Stomach (tissue), 9 donors: ENCODE data around the gene TIGD3. TPM values are rescaled to one million over a fixed set of nuclear protein-coding genes. Genes with fewer than 3 reads are reported as not detected.

Source experiments
- DNase-seq, 2 donors: peaks; one replicate each; pipeline versions ENCODE4 v3.0.0 to v3.0.0-alpha.2; 2013 to 2019
- H3K27ac ChIP-seq, 5 donors: fragments of 200-600 bp in 4 of 5; sonication (generic) in 4 of 5; one replicate each; pipeline ENCODE4 v1.5.1; 2013 to 2019; ENCODE audit warnings: mild to moderate bottlenecking in 1 of 5, moderate library complexity in 1 of 5
- H3K27me3 ChIP-seq, 3 donors: fragments of 200-600 bp; sonication (generic); one replicate each; pipeline ENCODE4 v1.5.1; 2017 to 2019; ENCODE audit warnings: mixed run types in 1 of 3
- H3K36me3 ChIP-seq, 4 donors: fragments of 200-600 bp; sonication (generic); 1 replicate in 3 of 4; 2 replicates in 1 of 4; pipeline ENCODE4 v1.5.1; 2016 to 2019
- H3K4me1 ChIP-seq, 4 donors: fragments of 200-600 bp; sonication (generic); one replicate each; pipeline ENCODE4 v1.5.1; 2016 to 2019
- H3K4me3 ChIP-seq, 4 donors: fragments of 200-600 bp; sonication (generic) in 3 of 4; one replicate each; pipeline ENCODE4 v1.5.1; 2016 to 2019; ENCODE audit warnings: mild to moderate bottlenecking in 1 of 4
- H3K9me3 ChIP-seq, 4 donors: fragments of 200-600 bp; sonication (generic); one replicate each; pipeline ENCODE4 v1.5.1; 2016 to 2019
- EP300 ChIP-seq: sonication (generic); formaldehyde crosslinking; IDR thresholded peaks from one replicate; pipeline ENCODE4 v1.6.1; 2017; ENCODE audit warnings: antibody characterized with exemption
- POLR2A ChIP-seq, 4 donors: fragments of 450-650 bp; IDR thresholded peaks; one replicate each; pipeline ENCODE4 v1.6.1; 2016; ENCODE audit warnings: antibody characterized with exemption in 4 of 4, control low read depth in 2 of 4, mild to moderate bottlenecking in 1 of 4, moderate library complexity in 1 of 4
- POLR2AphosphoS5 ChIP-seq, 3 donors: sonication (generic); formaldehyde crosslinking; IDR thresholded peaks; one replicate each; pipeline ENCODE4 v1.6.1; 2016; ENCODE audit warnings: antibody characterized with exemption in 3 of 3
- WGBS, 5 donors: extraction: QIAGEN DNeasy Blood & Tissue Kit in 3 of 5; methylation state at CpG; one replicate each; pipeline versions ENCODE4 v1.1.5 to v1.1.7; 2013 to 2018; 5-methylcytosine and 5-hydroxymethylcytosine counted together
- intact Hi-C: fragments of 100-400 bp; cut with DNase I; formaldehyde crosslinking; loops from one replicate; pipeline ENCODE4 v1.15.1; 2023; ENCODE audit warnings: low total_unique reads
- polyA plus RNA-seq, 3 donors: library from polyadenylated mRNA; stranded (reverse); fragments of 200-250 nt; gene quantifications; one replicate each; pipeline ENCODE4 v1.2.3, GENCODE V29; 2013
- total RNA-seq, 5 donors: library from RNA; depleted of rRNA; stranded (reverse); fragments of >200 nt; gene quantifications; one replicate each; pipeline versions ENCODE4 v1.1.0 to v1.2.3, GENCODE V29; 2014 to 2016
- TF ChIP-seq, protein P1 (sequence below), 7 experiments: fragments of 450-650 bp in 4 of 7; fragments of 200-600 bp in 3 of 7; sonication (generic) in 3 of 7; IDR thresholded peaks; one replicate each; pipeline ENCODE4 v1.5.1; 2016 to 2019; ENCODE audit warnings: antibody characterized with exemption in 7 of 7, control low read depth in 2 of 7, mild to moderate bottlenecking in 1 of 7
- donor health status: healthy with polysubstance abuse.
- donor health status: Bipolar disorder and iron deficiency.
- donor health status: healthy.

The TIGD3 gene
- total and polyA plus RNA-seq, 8 donors, result 0.25 to 4.5 (median 0.44) TPM; not detected in 5

DNA sequence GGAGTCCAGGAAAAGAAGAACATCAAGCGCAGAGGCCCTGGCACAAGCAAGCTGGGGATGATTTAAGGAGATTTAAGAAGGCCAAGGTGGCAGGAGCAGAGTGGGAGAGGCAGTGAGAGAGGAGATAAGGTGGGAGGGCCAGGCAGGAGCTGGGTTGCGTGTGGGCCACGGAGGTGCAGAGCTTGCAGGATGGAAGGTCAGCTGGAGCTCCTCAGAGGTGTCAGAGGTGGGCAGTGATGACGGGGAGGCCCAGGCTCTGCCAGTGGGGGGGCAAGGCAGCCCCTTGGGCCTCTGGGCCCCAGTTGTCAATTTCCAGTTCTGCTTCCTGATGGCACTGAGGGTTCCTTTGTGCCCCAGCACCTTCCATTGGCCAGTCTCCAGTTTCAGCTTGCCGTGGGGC, 38.3 kb downstream of the TIGD3 start:
- DNase-seq, result no peak
- no peak overlapping the region for H3K4me3 ChIP-seq
- TF ChIP-seq, protein P1, sequence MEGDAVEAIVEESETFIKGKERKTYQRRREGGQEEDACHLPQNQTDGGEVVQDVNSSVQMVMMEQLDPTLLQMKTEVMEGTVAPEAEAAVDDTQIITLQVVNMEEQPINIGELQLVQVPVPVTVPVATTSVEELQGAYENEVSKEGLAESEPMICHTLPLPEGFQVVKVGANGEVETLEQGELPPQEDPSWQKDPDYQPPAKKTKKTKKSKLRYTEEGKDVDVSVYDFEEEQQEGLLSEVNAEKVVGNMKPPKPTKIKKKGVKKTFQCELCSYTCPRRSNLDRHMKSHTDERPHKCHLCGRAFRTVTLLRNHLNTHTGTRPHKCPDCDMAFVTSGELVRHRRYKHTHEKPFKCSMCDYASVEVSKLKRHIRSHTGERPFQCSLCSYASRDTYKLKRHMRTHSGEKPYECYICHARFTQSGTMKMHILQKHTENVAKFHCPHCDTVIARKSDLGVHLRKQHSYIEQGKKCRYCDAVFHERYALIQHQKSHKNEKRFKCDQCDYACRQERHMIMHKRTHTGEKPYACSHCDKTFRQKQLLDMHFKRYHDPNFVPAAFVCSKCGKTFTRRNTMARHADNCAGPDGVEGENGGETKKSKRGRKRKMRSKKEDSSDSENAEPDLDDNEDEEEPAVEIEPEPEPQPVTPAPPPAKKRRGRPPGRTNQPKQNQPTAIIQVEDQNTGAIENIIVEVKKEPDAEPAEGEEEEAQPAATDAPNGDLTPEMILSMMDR (IDR thresholded peaks at IDR 0.05), result no peak
- TF ChIP-seq POLR2AphosphoS5 (IDR thresholded peaks at IDR 0.05) (no peak), EP300 (no peak), POLR2A (IDR thresholded peaks at IDR 0.05) (no peak)
- intact Hi-C loops, result no loop called here
- no peaks in the 10 kb centered on the region for H3K27me3 ChIP-seq
- H3K36me3 ChIP-seq, result peaks cover 40 to 91% (median 85%) of the 10 kb centered on the region in 4 donors
- 83 to 90% (median 87%) methylated on average over 5 of the region's 5 CpGs for WGBS, 5 donors
- no peaks in the 10 kb centered on the region for H3K9me3 ChIP-seq
- H3K4me1 ChIP-seq, result peaks cover 30 to 46% (median 39%) of the 10 kb centered on the region in 4 donors
- H3K27ac ChIP-seq, result no peak overlapping the region

DNA sequence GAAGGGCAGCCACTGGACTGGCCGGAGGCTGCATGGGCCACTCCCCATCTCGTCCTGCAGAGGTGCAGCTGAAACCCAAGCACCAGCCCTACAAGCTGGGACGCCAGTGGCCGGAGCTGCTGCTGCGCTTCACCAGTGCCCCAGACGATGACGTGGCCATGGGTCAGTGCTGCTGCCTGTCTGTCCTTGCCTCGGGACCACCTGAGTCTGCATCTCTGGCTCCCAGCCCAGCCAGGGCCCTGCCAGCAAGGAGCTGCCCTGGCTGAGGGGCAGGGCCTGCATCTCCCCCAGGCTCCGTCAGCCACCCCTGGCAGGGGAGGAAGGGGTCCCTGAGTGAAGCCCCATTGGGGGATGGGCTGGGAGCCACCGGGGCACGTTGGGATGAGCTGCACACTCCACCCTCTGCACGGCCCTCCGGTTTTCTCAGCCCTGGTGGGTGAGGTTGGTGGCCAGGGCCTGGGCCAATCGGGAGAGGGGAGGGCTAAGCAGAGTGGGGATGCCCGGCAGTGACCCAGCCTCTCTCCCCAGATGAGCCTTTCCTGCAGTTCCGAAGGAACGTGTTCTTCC, 39.0 kb downstream of the TIGD3 start:
- WGBS, 5 donors, result 87 to 93% (median 90%) methylated on average over 3 to 17 of the region's 17 CpGs
- TF ChIP-seq EP300, result no peak
- TF ChIP-seq POLR2AphosphoS5 (IDR thresholded peaks at IDR 0.05), result no peak
- no peak for TF ChIP-seq POLR2A (IDR thresholded peaks at IDR 0.05)
- TF ChIP-seq, protein P1 (IDR thresholded peaks at IDR 0.05), result no peak
- intact Hi-C loops, result no loop called here

DNA sequence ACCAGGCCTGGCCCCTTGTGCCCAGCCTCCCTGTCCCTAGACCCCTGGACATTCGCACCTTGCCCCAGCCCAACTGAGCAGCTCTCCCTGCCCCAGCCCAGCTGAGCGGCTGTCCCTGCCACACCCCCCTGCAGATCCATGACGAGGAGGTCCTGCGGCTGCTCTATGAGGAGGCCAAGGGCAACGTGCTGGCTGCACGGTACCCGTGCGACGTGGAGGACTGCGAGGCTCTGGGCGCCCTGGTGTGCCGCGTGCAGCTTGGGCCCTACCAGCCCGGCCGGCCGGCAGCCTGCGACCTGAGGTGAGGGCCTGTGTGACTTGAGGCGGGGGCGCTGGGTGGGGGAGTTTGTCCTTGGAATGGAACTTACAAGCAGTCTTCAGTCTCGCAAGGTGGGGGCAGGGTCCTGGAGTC, 39.6 kb downstream of the TIGD3 start:
- DNase-seq, result no peak

More for the DNA sequence above, 39.0 kb downstream of the TIGD3 start:
- peaks cover 45 to 97% (median 91%) of the 10 kb centered on the region in 4 donors for H3K36me3 ChIP-seq
- no peaks in the 10 kb centered on the region for H3K9me3 ChIP-seq
- no peaks in the 10 kb centered on the region for H3K27me3 ChIP-seq
- H3K4me3 ChIP-seq, result no peak overlapping the region
- no peak overlapping the region for H3K27ac ChIP-seq
- DNase-seq, result no peak
- H3K4me1 ChIP-seq, result peaks cover 24 to 39% (median 32%) of the 10 kb centered on the region in 4 donors

DNA sequence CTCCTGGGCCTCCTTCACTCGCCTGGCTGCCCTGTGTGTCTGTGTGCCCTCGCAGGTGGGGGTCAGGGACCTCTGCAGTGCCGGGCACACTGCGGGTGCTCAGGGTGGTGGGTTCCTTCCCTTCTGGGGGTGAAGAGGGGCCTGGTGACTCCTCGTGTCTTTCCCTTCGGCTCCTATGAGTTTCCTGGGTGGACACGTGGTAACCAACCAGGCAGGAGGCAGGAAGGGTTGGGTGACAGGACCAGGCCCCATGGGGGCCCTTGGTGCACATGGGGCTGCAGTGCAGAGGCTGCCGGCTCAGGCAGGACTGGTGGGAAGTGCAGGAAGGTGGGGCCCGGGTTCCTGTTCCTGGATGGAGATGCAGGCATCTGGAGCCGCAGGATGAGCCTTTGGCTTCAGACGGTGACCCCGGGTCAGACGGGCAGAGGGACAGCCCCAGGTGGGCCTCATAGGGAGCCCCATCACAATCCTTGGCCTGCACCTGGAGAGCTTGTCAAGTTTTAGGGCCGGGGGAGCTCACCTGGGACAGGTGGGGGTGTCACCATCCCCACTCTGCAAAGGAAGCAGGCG, 41.5 kb downstream of the TIGD3 start:
- H3K4me1 ChIP-seq, result peaks cover under 1 to 14% (median 7%) of the 10 kb centered on the region in 4 donors
- 84 to 94% (median 93%) methylated on average over 10 to 15 of the region's 15 CpGs for WGBS, 5 donors
- DNase-seq, result no peak
- TF ChIP-seq POLR2AphosphoS5 (IDR thresholded peaks at IDR 0.05), result no peak
- no peak for TF ChIP-seq EP300
- TF ChIP-seq POLR2A (IDR thresholded peaks at IDR 0.05), result no peak
- TF ChIP-seq, protein P1 (IDR thresholded peaks at IDR 0.05), result no peak
- no peak overlapping the region for H3K4me3 ChIP-seq
- H3K27me3 ChIP-seq, result no peaks in the 10 kb centered on the region
- intact Hi-C loops, result no loop called here
- H3K27ac ChIP-seq, result no peak overlapping the region
- H3K36me3 ChIP-seq, result peaks cover 64 to 100% (median 97%) of the 10 kb centered on the region in 4 donors
- no peaks in the 10 kb centered on the region for H3K9me3 ChIP-seq

More for the DNA sequence above, 39.6 kb downstream of the TIGD3 start:
- Histone ChIP-seq H3K9me3 (no peaks in the 10 kb centered on the region), H3K36me3 (peaks cover 45 to 100% (median 92%) of the 10 kb centered on the region in 4 donors), H3K4me3 (no peak overlapping the region), H3K27ac (no peak overlapping the region), H3K27me3 (no peaks in the 10 kb centered on the region), H3K4me1 (peaks cover 18 to 33% (median 27%) of the 10 kb centered on the region in 4 donors)
- intact Hi-C loops, result no loop called here
- WGBS, 5 donors, result 92 to 97% (median 96%) methylated on average over 13 to 20 of the region's 20 CpGs
- no peak for TF ChIP-seq POLR2AphosphoS5 (IDR thresholded peaks at IDR 0.05)
- no peak for TF ChIP-seq POLR2A (IDR thresholded peaks at IDR 0.05)
- TF ChIP-seq, protein P1 (IDR thresholded peaks at IDR 0.05), result no peak
- TF ChIP-seq EP300, result no peak
